T-helper 1 cell treated with Interleukin-12 subunit alpha and Interleukin-12 subunit beta and Interleukin-4 antibody, amounts not matched to agents 30 ng/mL and 1 ng/mL, for 36 hours (primary cell): ENCODE results near the gene TSHZ1. TPM values are rescaled to one million over a fixed set of nuclear protein-coding genes. Genes with fewer than 3 reads are reported as not detected.

Source experiments
- intact Hi-C: fragments of 100-400 bp; cut with micrococcal nuclease; formaldehyde crosslinking; loops from one replicate; pipeline ENCODE4 v1.15.1; 2024
- total RNA-seq: library from RNA; stranded (reverse); gene quantifications from 2 replicates; pipeline ENCODE4 v1.2.3, GENCODE V29; 2022

The TSHZ1 gene
- total RNA-seq, 1 donor from 2014 or later: 15.5 TPM

GRCh38 chr18:75207310-75208154 lies 3.1 kb upstream of the TSHZ1 start:
- intact Hi-C loops: loop anchor here (1.0 to 2.0 kb wide), 3 partner anchors 9 to 311 kb away; no protein-coding TSS in a partner anchor

GRCh38 chr18:75208155-75208835 lies 2.3 kb upstream of the TSHZ1 start:
- intact Hi-C loops: loop anchor here (1.0 to 2.0 kb wide), 3 partner anchors 8 to 312 kb away; no protein-coding TSS in a partner anchor

GRCh38 chr18:75208836-75209128 lies 1.8 kb upstream of the TSHZ1 start:
- intact Hi-C loops: loop anchor here (1.0 to 2.0 kb wide), 4 partner anchors 8 to 1156 kb away; no protein-coding TSS in a partner anchor

GRCh38 chr18:75209129-75209950 lies 1.3 kb upstream of the TSHZ1 start, which contains the start of gene PTGR3:
PTGR3 (minus strand) TSS chr18:75209139; CDS start chr18:75209058, 81 bp downstream.
- intact Hi-C loops: loop anchor here (1.0 to 2.0 kb wide), 2 partner anchors 215 to 1155 kb away; no protein-coding TSS in a partner anchor

GRCh38 chr18:75209951-75210258 lies 692 bp upstream of the TSHZ1 start:
- intact Hi-C loops: loop anchor here (1.0 to 10.0 kb wide), 16 partner anchors 37 to 1512 kb away; partner anchors contain the start of genes CYB5A, TIMM21 and ZNF407

GRCh38 chr18:75211002-75211621 lies 515 bp downstream of the TSHZ1 start:
- intact Hi-C loops: loop anchor here (2.0 to 10.0 kb wide), 7 partner anchors 260 to 1511 kb away; partner anchors contain the start of gene CYB5A

- intact Hi-C loops: loop anchor here (2.0 to 10.0 kb wide), 7 partner anchors 261 to 1511 kb away; partner anchors contain the start of gene CYB5A
These were observed 992 bp downstream of the TSHZ1 start for GRCh38 chr18:75211626-75211952.

GRCh38 chr18:75211953-75212750 lies 1.6 kb downstream of the TSHZ1 start:
- intact Hi-C loops: loop anchor here (2.0 to 10.0 kb wide), 7 partner anchors 261 to 1510 kb away; partner anchors contain the start of gene CYB5A

GRCh38 chr18:75212751-75213090 lies 2.1 kb downstream of the TSHZ1 start:
- intact Hi-C loops: loop anchor here (5.0 to 10.0 kb wide), 4 partner anchors 578 to 1510 kb away; partner anchors contain the start of gene CYB5A

- intact Hi-C loops: loop anchor here (5.0 to 10.0 kb wide), 4 partner anchors 579 to 1509 kb away; partner anchors contain the start of gene CYB5A
These were observed 3.2 kb downstream of the TSHZ1 start for GRCh38 chr18:75213611-75214331.

GRCh38 chr18:75214332-75214690 lies 3.7 kb downstream of the TSHZ1 start:
- intact Hi-C loops: loop anchor here (5.0 to 10.0 kb wide), 4 partner anchors 580 to 1508 kb away; partner anchors contain the start of gene CYB5A

GRCh38 chr18:75214766-75215510 lies 4.3 kb downstream of the TSHZ1 start:
- intact Hi-C loops: loop anchor here (5.0 to 10.0 kb wide), 4 partner anchors 580 to 1507 kb away; partner anchors contain the start of gene CYB5A

- intact Hi-C loops: loop anchor here (1.0 to 10.0 kb wide), 4 partner anchors 7 to 1607 kb away; partner anchors contain the start of gene ZNF236
These were observed 5.1 kb downstream of the TSHZ1 start for GRCh38 chr18:75215663-75216062.

- intact Hi-C loops: loop anchor here (1.0 to 10.0 kb wide), 4 partner anchors 8 to 1606 kb away; partner anchors contain the start of gene ZNF236
These were observed 5.8 kb downstream of the TSHZ1 start for GRCh38 chr18:75216212-75216910.

GRCh38 chr18:75216911-75217689 lies 6.5 kb downstream of the TSHZ1 start:
- intact Hi-C loops: loop anchor here (1.0 to 10.0 kb wide), 4 partner anchors 9 to 1606 kb away; partner anchors contain the start of gene ZNF236

GRCh38 chr18:75218065-75218923 lies 7.7 kb downstream of the TSHZ1 start:
- intact Hi-C loops: loop anchor here (10.0 kb wide), 1 partner anchor 583 kb away; no protein-coding TSS in a partner anchor
